CD4-positive, CD25-positive, alpha-beta regulatory T cell (primary cell): ENCODE results near the gene FFAR3. TPM values are rescaled to one million over a fixed set of nuclear protein-coding genes. Genes with fewer than 3 reads are reported as not detected.

Experiments
- ATAC-seq, 2 donors: fragments of 150-1000 bp; cut with Tn5 transposase; one replicate each; pipeline ENCODE4 v1.10.0; 2021; ENCODE audit warnings: low read depth in 2 of 2, moderate number of reproducible peaks in 2 of 2, moderate library complexity in 1 of 2
- DNase-seq, 3 donors: peaks; one replicate each; pipeline versions ENCODE4 v3.0.0 to v3.0.0-alpha.2; 2012 to 2022; ENCODE audit warnings: mixed read lengths in 1 of 3
- H3K27ac ChIP-seq: one replicate; pipeline ENCODE4 v1.7.0; 2013; ENCODE audit warnings: mild to moderate bottlenecking, low read length; ENCODE audit not compliant: insufficient read depth, poor library complexity, severe bottlenecking
- H3K27me3 ChIP-seq: one replicate; pipeline ENCODE4 v1.7.0; 2013; ENCODE audit warnings: low read length; ENCODE audit not compliant: control insufficient read depth, insufficient read depth
- H3K36me3 ChIP-seq: one replicate; pipeline ENCODE4 v1.7.0; 2013; ENCODE audit warnings: mild to moderate bottlenecking, low read length, moderate library complexity; ENCODE audit not compliant: control insufficient read depth, insufficient read depth
- H3K4me1 ChIP-seq: 2 replicates; pipeline ENCODE4 v1.7.0; 2013; ENCODE audit warnings: mild to moderate bottlenecking, low read length; ENCODE audit not compliant: insufficient read depth, control insufficient read depth, poor library complexity, severe bottlenecking
- H3K4me3 ChIP-seq: one replicate; pipeline ENCODE4 v1.7.0; 2013; ENCODE audit warnings: low read depth, mild to moderate bottlenecking, low read length, moderate library complexity
- H3K9me3 ChIP-seq, 2 experiments: 1 replicate in 1 of 2; 2 replicates in 1 of 2; pipeline ENCODE4 v1.7.0; 2013; ENCODE audit warnings: low read length in 2 of 2, mild to moderate bottlenecking in 1 of 2, moderate library complexity in 1 of 2; ENCODE audit not compliant: control insufficient read depth in 2 of 2
- H3K27ac Mint-ChIP-seq, 3 donors: one replicate each; pipeline ENCODE4 v1.8.0; 2020 to 2022; ENCODE audit warnings: mild to moderate bottlenecking in 3 of 3, mixed read lengths in 3 of 3, moderate library complexity in 2 of 3
- H3K27me3 Mint-ChIP-seq: one replicate; pipeline ENCODE4 v1.8.0; 2022; ENCODE audit warnings: mild to moderate bottlenecking, mixed read lengths
- H3K36me3 Mint-ChIP-seq: one replicate; pipeline ENCODE4 v1.8.0; 2020; ENCODE audit warnings: mixed read lengths
- H3K4me1 Mint-ChIP-seq, 4 donors: one replicate each; pipeline ENCODE4 v1.8.0; 2020 to 2022; ENCODE audit warnings: mixed read lengths in 4 of 4, mild to moderate bottlenecking in 1 of 4
- H3K4me3 Mint-ChIP-seq, 4 donors: one replicate each; pipeline ENCODE4 v1.8.0; 2020 to 2022; ENCODE audit warnings: mild to moderate bottlenecking in 4 of 4, mixed read lengths in 4 of 4, moderate library complexity in 3 of 4
- H3K9me3 Mint-ChIP-seq, 7 donors: one replicate each; pipeline ENCODE4 v1.8.0; 2020 to 2022; ENCODE audit warnings: mixed read lengths in 7 of 7, mild to moderate bottlenecking in 3 of 7, moderate library complexity in 2 of 7
- polyA plus RNA-seq, 4 donors: library from polyadenylated mRNA; unstranded; fragments of 300-500 nt; fragmentation: Illumina TruSeq; gene quantifications; one replicate each; pipeline ENCODE4 v1.2.3, GENCODE V29; 2021
- total RNA-seq: library from RNA; stranded (reverse); gene quantifications from one replicate; pipeline ENCODE4 v1.2.3, GENCODE V29; 2022

Gene FFAR3
- total and polyA plus RNA-seq, 5 donors from 2014 or later, result 0.39 to 1.7 TPM; not detected in 3

DNA sequence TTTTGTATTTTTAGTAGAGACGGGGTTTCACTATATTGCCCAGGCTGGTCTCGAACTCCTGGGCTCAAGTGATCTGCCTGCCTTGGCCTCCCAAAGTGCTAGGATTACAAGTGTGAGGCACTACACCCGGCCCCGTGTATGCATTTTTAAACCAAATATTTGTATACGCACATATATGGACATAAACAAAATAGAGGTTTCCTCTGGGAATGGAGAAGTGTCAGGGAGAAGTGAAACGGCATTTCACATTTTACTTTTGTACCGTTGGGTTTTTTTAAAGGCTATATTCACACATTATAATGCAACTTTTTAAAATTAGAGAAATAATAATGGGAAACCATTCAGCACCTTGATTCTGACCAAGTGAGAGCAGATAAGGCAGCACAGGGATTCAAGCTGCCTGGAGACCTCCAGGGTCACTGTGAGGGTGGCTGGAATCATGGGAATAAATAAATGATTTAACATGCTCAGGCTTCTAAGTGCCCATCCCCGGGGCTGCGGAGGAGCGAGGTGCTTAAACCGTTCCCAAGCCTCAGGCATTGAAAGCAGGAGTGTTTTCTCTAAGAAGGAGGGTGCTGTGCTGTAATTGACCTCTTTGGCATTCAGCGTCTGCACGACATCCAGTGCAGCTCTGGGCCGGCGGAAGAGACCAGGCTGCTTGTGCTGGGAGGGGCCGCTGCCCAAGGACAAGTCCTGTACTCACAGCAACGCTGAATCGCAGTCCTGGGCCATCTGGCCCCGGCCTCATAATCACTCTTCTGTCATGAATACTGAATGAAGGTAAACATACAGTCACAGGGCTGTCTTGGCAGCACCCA is 37.3 kb downstream of the FFAR3 start:
- H3K27ac Mint-ChIP-seq, result no peak overlapping the region
- no peaks in the 10 kb centered on the region for H3K4me1 Mint-ChIP-seq
- H3K27me3 Mint-ChIP-seq, result no peaks in the 10 kb centered on the region
- ATAC-seq, result no peak
- no peaks in the 10 kb centered on the region for H3K9me3 ChIP-seq
- H3K4me3 Mint-ChIP-seq, result no peak overlapping the region
- peaks cover 0 to 4% (median 0%) of the 10 kb centered on the region in 7 donors for H3K9me3 Mint-ChIP-seq
- no peaks in the 10 kb centered on the region for H3K36me3 ChIP-seq
- no peak for DNase-seq
- no peaks in the 10 kb centered on the region for H3K27me3 ChIP-seq
- H3K36me3 Mint-ChIP-seq, result no peaks in the 10 kb centered on the region
- no peaks in the 10 kb centered on the region for H3K4me1 ChIP-seq
- no peak overlapping the region for H3K4me3 ChIP-seq
- H3K27ac ChIP-seq, result no peak overlapping the region

GRCh38 chr19:35396240-35396885 is 38.1 kb downstream of the FFAR3 start:
- H3K36me3 ChIP-seq, result no peaks in the 10 kb centered on the region
- peaks cover 0 to 1% (median 0%) of the 10 kb centered on the region in 7 donors for H3K9me3 Mint-ChIP-seq

GRCh38 chr19:35397064-35397463 is 38.8 kb downstream of the FFAR3 start:
- Mint-ChIP-seq H3K9me3 (peaks cover 0 to 1% (median 0%) of the 10 kb centered on the region in 7 donors), H3K36me3 (no peaks in the 10 kb centered on the region), H3K27me3 (peaks cover 6% of the 10 kb centered on the region), H3K4me1 (no peaks in the 10 kb centered on the region), H3K4me3 (no peak overlapping the region), H3K27ac (no peak overlapping the region)
- Histone ChIP-seq H3K9me3 (no peaks in the 10 kb centered on the region), H3K36me3 (no peaks in the 10 kb centered on the region), H3K4me1 (no peaks in the 10 kb centered on the region), H3K27ac (no peak overlapping the region), H3K4me3 (no peak overlapping the region), H3K27me3 (no peaks in the 10 kb centered on the region)
- DNase-seq (no peak), ATAC-seq (no peak)

More at GRCh38 chr19:35396240-35396885, 38.1 kb downstream of the FFAR3 start:
- Mint-ChIP-seq H3K27me3 (peaks cover 3% of the 10 kb centered on the region), H3K4me3 (no peak overlapping the region), H3K36me3 (no peaks in the 10 kb centered on the region), H3K27ac (no peak overlapping the region), H3K4me1 (no peaks in the 10 kb centered on the region)
- no peak overlapping the region for H3K4me3 ChIP-seq
- no peak overlapping the region for H3K27ac ChIP-seq
- H3K27me3 ChIP-seq, result no peaks in the 10 kb centered on the region
- ATAC-seq (no peak), DNase-seq (no peak)
- no peaks in the 10 kb centered on the region for H3K9me3 ChIP-seq
- H3K4me1 ChIP-seq, result no peaks in the 10 kb centered on the region

DNA sequence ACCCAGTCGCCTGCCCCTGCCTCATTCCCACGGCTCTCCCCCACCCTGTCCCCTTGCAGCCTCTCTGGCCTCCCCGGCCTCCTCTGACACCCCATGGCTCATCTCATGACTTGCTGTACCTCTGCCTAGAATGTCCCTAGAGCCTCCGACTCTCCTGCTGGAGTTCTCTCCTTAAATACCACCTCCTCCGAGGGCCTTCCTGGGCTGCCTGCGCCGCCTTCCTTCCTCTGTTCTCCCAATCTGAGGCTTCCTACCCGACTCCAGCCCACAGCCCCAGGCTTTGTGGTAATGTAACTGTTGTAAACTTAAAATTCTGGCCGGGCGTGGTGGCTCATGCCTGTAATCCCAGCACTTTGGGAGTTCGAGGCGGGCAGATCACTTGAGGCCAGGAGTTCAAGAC is 40.3 kb downstream of the FFAR3 start:
- Mint-ChIP-seq H3K36me3 (no peaks in the 10 kb centered on the region), H3K27me3 (peaks cover 6% of the 10 kb centered on the region), H3K4me3 (no peak overlapping the region), H3K4me1 (no peaks in the 10 kb centered on the region), H3K9me3 (peaks cover 0 to 1% (median 0%) of the 10 kb centered on the region in 7 donors), H3K27ac (no peak overlapping the region)
- Histone ChIP-seq H3K27me3 (no peaks in the 10 kb centered on the region), H3K27ac (no peak overlapping the region), H3K4me1 (no peaks in the 10 kb centered on the region), H3K4me3 (no peak overlapping the region), H3K9me3 (no peaks in the 10 kb centered on the region), H3K36me3 (no peaks in the 10 kb centered on the region)
- DNase-seq (no peak), ATAC-seq (no peak)

GRCh38 chr19:35399231-35399630 is 41.0 kb downstream of the FFAR3 start:
- peaks cover 6% of the 10 kb centered on the region for H3K27me3 Mint-ChIP-seq
- Histone ChIP-seq H3K27me3 (no peaks in the 10 kb centered on the region), H3K27ac (no peak overlapping the region), H3K4me1 (no peaks in the 10 kb centered on the region), H3K36me3 (no peaks in the 10 kb centered on the region), H3K4me3 (no peak overlapping the region), H3K9me3 (no peaks in the 10 kb centered on the region)
- H3K4me3 Mint-ChIP-seq, result no peak overlapping the region
- H3K4me1 Mint-ChIP-seq, result no peaks in the 10 kb centered on the region
- ATAC-seq (no peak), DNase-seq (no peak)
- no peaks in the 10 kb centered on the region for H3K36me3 Mint-ChIP-seq
- H3K9me3 Mint-ChIP-seq, result peaks cover 0 to 1% (median 0%) of the 10 kb centered on the region in 7 donors
- H3K27ac Mint-ChIP-seq, result peak overlapping the region in 2 of 3 donors; percentile 16 to 32

- H3K27me3 ChIP-seq, result no peaks in the 10 kb centered on the region
- H3K36me3 Mint-ChIP-seq, result no peaks in the 10 kb centered on the region
- H3K27me3 Mint-ChIP-seq, result peaks cover 6% of the 10 kb centered on the region
- no peaks in the 10 kb centered on the region for H3K36me3 ChIP-seq
- ATAC-seq (no peak), DNase-seq (no peak)
- peak overlapping the region in 1 of 3 donors; percentile 66 for H3K27ac Mint-ChIP-seq
- H3K4me3 ChIP-seq, result no peak overlapping the region
- peaks cover 0 to 1% (median 0%) of the 10 kb centered on the region in 7 donors for H3K9me3 Mint-ChIP-seq
- no peaks in the 10 kb centered on the region for H3K9me3 ChIP-seq
- H3K4me1 Mint-ChIP-seq, result no peaks in the 10 kb centered on the region
- H3K27ac ChIP-seq, result no peak overlapping the region
- no peaks in the 10 kb centered on the region for H3K4me1 ChIP-seq
- H3K4me3 Mint-ChIP-seq, result no peak overlapping the region
Measured at GRCh38 chr19:35399948-35400772, 41.9 kb downstream of the FFAR3 start.

DNA sequence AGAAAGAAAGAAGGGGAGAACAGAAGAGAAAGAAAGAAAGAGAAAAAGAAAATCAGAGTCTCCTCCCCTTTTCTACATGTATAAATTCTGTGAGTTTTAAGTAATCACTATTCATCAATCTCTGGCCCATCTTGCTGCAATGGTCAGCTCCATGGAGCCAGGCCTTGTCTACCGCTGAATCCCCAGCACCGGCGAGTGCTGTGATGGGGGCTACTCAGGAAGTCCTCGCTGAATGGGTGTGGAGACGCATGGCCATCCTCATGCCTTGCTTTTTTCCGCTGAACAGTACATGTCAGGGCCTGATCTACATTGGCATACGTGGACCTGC is 42.5 kb downstream of the FFAR3 start:
- no peak overlapping the region for H3K4me3 ChIP-seq
- peaks cover 0 to 1% (median 0%) of the 10 kb centered on the region in 7 donors for H3K9me3 Mint-ChIP-seq
- H3K4me1 ChIP-seq, result no peaks in the 10 kb centered on the region
- H3K4me3 Mint-ChIP-seq, result no peak overlapping the region
- H3K27me3 Mint-ChIP-seq, result peaks cover 6% of the 10 kb centered on the region
- no peaks in the 10 kb centered on the region for H3K9me3 ChIP-seq
- no peaks in the 10 kb centered on the region for H3K4me1 Mint-ChIP-seq
- ATAC-seq (no peak), DNase-seq (no peak)
- no peak overlapping the region for H3K27ac Mint-ChIP-seq
- H3K36me3 ChIP-seq, result no peaks in the 10 kb centered on the region
- H3K36me3 Mint-ChIP-seq, result no peaks in the 10 kb centered on the region
- no peak overlapping the region for H3K27ac ChIP-seq
- H3K27me3 ChIP-seq, result no peaks in the 10 kb centered on the region
